WTC11 (cell line): ENCODE results near the gene AGR2.

Source experiments
- ESRRA ChIP-seq: sonication (generic); formaldehyde crosslinking; IDR thresholded peaks from 2 replicates; pipeline ENCODE4 v1.8.1; 2022; ENCODE audit warnings: mild to moderate bottlenecking, missing genetic modification reagents, borderline replicate concordance
- ETV6 ChIP-seq: sonication (generic); formaldehyde crosslinking; IDR thresholded peaks from 2 replicates; pipeline ENCODE4 v1.8.1; 2022; ENCODE audit warnings: mild to moderate bottlenecking, missing genetic modification reagents
- FOXJ3 ChIP-seq: sonication (generic); formaldehyde crosslinking; IDR thresholded peaks from 2 replicates; pipeline ENCODE4 v1.9.0; 2021; ENCODE audit warnings: missing genetic modification reagents, mild to moderate bottlenecking, borderline replicate concordance
- JUN ChIP-seq: sonication (generic); formaldehyde crosslinking; IDR thresholded peaks from 2 replicates; pipeline ENCODE4 v1.8.0; 2023; ENCODE audit warnings: mild to moderate bottlenecking, missing genetic modification reagents
- NR3C1 ChIP-seq: sonication (generic); formaldehyde crosslinking; conservative IDR thresholded peaks from 2 replicates; pipeline ENCODE4 v1.8.1; 2023; ENCODE audit warnings: low read depth, mild to moderate bottlenecking, missing genetic modification reagents
- SP1 ChIP-seq: sonication (generic); formaldehyde crosslinking; conservative IDR thresholded peaks from 2 replicates; pipeline ENCODE4 v1.8.1; 2022; ENCODE audit warnings: missing genetic modification reagents
- TF ChIP-seq, protein P1 (sequence below): fragments of 200-600 bp; IDR thresholded peaks from 2 replicates; pipeline ENCODE4 v1.8.0; 2022; ENCODE audit warnings: antibody characterized with exemption
- TF ChIP-seq, protein P2 (sequence below): sonication (generic); formaldehyde crosslinking; IDR thresholded peaks from 2 replicates; pipeline ENCODE4 v1.8.0; 2023; ENCODE audit warnings: missing genetic modification reagents, mild to moderate bottlenecking, borderline replicate concordance

DNA sequence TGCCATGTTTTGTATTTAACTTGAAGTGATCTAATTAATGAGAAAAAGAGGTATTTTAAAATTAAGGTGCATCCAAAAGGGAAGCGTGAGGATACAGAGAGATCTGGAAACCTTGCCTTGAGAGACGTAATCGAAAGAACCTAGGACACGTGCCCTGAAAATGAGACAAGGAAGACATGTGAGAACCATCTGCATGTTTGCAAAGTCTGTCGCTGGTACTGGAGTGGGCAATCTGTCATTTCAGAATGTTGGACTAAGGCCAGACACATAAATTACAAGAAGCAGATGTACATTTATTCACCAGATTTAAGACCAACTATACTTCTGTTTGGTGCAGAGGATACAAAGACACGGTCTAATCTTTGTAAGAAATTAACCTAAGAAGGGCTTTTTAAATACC lies 9.2 kb downstream of the AGR2 start:
- TF ChIP-seq, protein P1, sequence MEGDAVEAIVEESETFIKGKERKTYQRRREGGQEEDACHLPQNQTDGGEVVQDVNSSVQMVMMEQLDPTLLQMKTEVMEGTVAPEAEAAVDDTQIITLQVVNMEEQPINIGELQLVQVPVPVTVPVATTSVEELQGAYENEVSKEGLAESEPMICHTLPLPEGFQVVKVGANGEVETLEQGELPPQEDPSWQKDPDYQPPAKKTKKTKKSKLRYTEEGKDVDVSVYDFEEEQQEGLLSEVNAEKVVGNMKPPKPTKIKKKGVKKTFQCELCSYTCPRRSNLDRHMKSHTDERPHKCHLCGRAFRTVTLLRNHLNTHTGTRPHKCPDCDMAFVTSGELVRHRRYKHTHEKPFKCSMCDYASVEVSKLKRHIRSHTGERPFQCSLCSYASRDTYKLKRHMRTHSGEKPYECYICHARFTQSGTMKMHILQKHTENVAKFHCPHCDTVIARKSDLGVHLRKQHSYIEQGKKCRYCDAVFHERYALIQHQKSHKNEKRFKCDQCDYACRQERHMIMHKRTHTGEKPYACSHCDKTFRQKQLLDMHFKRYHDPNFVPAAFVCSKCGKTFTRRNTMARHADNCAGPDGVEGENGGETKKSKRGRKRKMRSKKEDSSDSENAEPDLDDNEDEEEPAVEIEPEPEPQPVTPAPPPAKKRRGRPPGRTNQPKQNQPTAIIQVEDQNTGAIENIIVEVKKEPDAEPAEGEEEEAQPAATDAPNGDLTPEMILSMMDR, result no peak
- TF ChIP-seq, protein P2, sequence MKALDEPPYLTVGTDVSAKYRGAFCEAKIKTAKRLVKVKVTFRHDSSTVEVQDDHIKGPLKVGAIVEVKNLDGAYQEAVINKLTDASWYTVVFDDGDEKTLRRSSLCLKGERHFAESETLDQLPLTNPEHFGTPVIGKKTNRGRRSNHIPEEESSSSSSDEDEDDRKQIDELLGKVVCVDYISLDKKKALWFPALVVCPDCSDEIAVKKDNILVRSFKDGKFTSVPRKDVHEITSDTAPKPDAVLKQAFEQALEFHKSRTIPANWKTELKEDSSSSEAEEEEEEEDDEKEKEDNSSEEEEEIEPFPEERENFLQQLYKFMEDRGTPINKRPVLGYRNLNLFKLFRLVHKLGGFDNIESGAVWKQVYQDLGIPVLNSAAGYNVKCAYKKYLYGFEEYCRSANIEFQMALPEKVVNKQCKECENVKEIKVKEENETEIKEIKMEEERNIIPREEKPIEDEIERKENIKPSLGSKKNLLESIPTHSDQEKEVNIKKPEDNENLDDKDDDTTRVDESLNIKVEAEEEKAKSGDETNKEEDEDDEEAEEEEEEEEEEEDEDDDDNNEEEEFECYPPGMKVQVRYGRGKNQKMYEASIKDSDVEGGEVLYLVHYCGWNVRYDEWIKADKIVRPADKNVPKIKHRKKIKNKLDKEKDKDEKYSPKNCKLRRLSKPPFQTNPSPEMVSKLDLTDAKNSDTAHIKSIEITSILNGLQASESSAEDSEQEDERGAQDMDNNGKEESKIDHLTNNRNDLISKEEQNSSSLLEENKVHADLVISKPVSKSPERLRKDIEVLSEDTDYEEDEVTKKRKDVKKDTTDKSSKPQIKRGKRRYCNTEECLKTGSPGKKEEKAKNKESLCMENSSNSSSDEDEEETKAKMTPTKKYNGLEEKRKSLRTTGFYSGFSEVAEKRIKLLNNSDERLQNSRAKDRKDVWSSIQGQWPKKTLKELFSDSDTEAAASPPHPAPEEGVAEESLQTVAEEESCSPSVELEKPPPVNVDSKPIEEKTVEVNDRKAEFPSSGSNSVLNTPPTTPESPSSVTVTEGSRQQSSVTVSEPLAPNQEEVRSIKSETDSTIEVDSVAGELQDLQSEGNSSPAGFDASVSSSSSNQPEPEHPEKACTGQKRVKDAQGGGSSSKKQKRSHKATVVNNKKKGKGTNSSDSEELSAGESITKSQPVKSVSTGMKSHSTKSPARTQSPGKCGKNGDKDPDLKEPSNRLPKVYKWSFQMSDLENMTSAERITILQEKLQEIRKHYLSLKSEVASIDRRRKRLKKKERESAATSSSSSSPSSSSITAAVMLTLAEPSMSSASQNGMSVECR (CRISPR knock-in tag), result no peak
- TF ChIP-seq NR3C1 (CRISPR knock-in tag), result no peak
- TF ChIP-seq ETV6 (CRISPR knock-in tag), result no peak
- TF ChIP-seq SP1 (CRISPR knock-in tag), result no peak
- TF ChIP-seq JUN (CRISPR knock-in tag), result no peak
- TF ChIP-seq FOXJ3, result no peak
- no peak for TF ChIP-seq ESRRA (CRISPR knock-in tag)
